Gastrocnemius medialis (tissue), 4 donors: Measurements from ENCODE around the gene CGREF1. TPM values are rescaled to one million over a fixed set of nuclear protein-coding genes. Genes with fewer than 3 reads are reported as not detected.

ENCODE experiments used
- ATAC-seq, 2 donors: fragments of 150-250 bp; one replicate each; pipeline ENCODE4 v1.9.1; 2016
- DNase-seq, 2 donors: peaks; one replicate each; pipeline ENCODE4 v3.0.0-alpha.2; 2019
- H3K27ac ChIP-seq, 4 donors: fragments of 200-600 bp; sonication (generic); 1 replicate in 1 of 4; 2 replicates in 3 of 4; pipeline ENCODE4 v1.5.1; 2016 to 2018; ENCODE audit warnings: mild to moderate bottlenecking in 2 of 4, moderate library complexity in 1 of 4
- H3K27me3 ChIP-seq, 3 donors: fragments of 200-600 bp; sonication (generic) in 2 of 3; 1 replicate in 1 of 3; 2 replicates in 2 of 3; pipeline versions ENCODE4 v1.5.1 to v1.6.0; 2016 to 2019; ENCODE audit warnings: mild to moderate bottlenecking in 1 of 3, moderate library complexity in 1 of 3
- H3K36me3 ChIP-seq, 2 donors: fragments of 200-600 bp; sonication (generic) in 1 of 2; one replicate each; pipeline ENCODE4 v1.5.1; 2017 to 2018
- H3K4me1 ChIP-seq, 2 donors: fragments of 200-600 bp; sonication (generic) in 1 of 2; one replicate each; pipeline ENCODE4 v1.5.1; 2016 to 2017; ENCODE audit warnings: mild to moderate bottlenecking in 2 of 2
- H3K4me3 ChIP-seq, 4 donors: fragments of 200-600 bp; sonication (generic) in 3 of 4; 1 replicate in 1 of 4; 2 replicates in 3 of 4; pipeline ENCODE4 v1.5.1; 2016 to 2019; ENCODE audit warnings: mild to moderate bottlenecking in 2 of 4
- H3K9me3 ChIP-seq, 3 donors: fragments of 200-600 bp; sonication (generic) in 2 of 3; 1 replicate in 1 of 3; 2 replicates in 2 of 3; pipeline ENCODE4 v1.5.1; 2016 to 2019
- CTCF ChIP-seq, 5 experiments: fragments of 450-650 bp in 3 of 5; fragments of 200-600 bp in 2 of 5; sonication (generic) in 2 of 5; IDR thresholded peaks in 4 of 5; conservative IDR thresholded peaks in 1 of 5; 1 replicate in 4 of 5; 2 replicates in 1 of 5; pipeline ENCODE4 v1.5.1; 2016 to 2019; ENCODE audit warnings: antibody characterized with exemption in 5 of 5, mild to moderate bottlenecking in 3 of 5, moderate library complexity in 3 of 5
- POLR2A ChIP-seq, 2 donors: fragments of 450-650 bp; IDR thresholded peaks; one replicate each; pipeline ENCODE4 v1.6.1; 2017; ENCODE audit warnings: antibody characterized with exemption in 2 of 2, mild to moderate bottlenecking in 2 of 2, moderate library complexity in 2 of 2
- in situ Hi-C, 4 donors: fragments of 200-750 bp; cut with MboI; loops; one replicate each; pipeline versions ENCODE4 v1.15.0 to v1.8.0; 2017; ENCODE audit warnings: low sequenced_read_pairs in 4 of 4
- intact Hi-C: fragments of 100-400 bp; cut with DNase I; formaldehyde crosslinking; loops from one replicate; pipeline ENCODE4 v1.15.1; 2023; ENCODE audit warnings: low total_unique reads
- total RNA-seq, 4 donors: library from RNA; depleted of rRNA; stranded (reverse); fragments of >200 nt; gene quantifications; one replicate each; pipeline versions ENCODE4 v1.1.0 to v1.2.3, GENCODE V29; 2016

Gene CGREF1
- total RNA-seq, 4 donors from 2014 or later, result 1.2 to 7.1 (median 4.3) TPM

GRCh38 chr2:27097341-27097740 lies 21.6 kb downstream of the CGREF1 start:
- intact Hi-C loops (no loop called here), in situ Hi-C loops (loop anchor here in 2 of 4 donors (5.0 to 10.0 kb wide), 2 partner anchors 95 to 187 kb away; partner anchors contain the start of gene TRIM54 (in 2 of the 2))
- Histone ChIP-seq H3K27ac (no peak overlapping the region), H3K9me3 (no peaks in the 10 kb centered on the region), H3K4me1 (peaks cover 5 to 8% of the 10 kb centered on the region in 2 donors), H3K4me3 (no peak overlapping the region), H3K36me3 (no peaks in the 10 kb centered on the region), H3K27me3 (no peaks in the 10 kb centered on the region)
- TF ChIP-seq POLR2A (IDR thresholded peaks at IDR 0.05), result no peak
- no peak for TF ChIP-seq CTCF (IDR thresholded peaks at IDR 0.05 in 4 of 5, conservative IDR thresholded peaks at IDR 0.05 in 1 of 5)
- ATAC-seq (no peak), DNase-seq (no peak)

GRCh38 chr2:27096748-27097297 lies 22.1 kb downstream of the CGREF1 start:
- intact Hi-C loops (no loop called here), in situ Hi-C loops (loop anchor here in 2 of 4 donors (5.0 to 10.0 kb wide), 2 partner anchors 95 to 188 kb away; partner anchors contain the start of gene TRIM54 (in 2 of the 2))
- DNase-seq (no peak), ATAC-seq (no peak)
- no peak for TF ChIP-seq POLR2A (IDR thresholded peaks at IDR 0.05)
- no peak for TF ChIP-seq CTCF (IDR thresholded peaks at IDR 0.05 in 4 of 5, conservative IDR thresholded peaks at IDR 0.05 in 1 of 5)
- Histone ChIP-seq H3K9me3 (no peaks in the 10 kb centered on the region), H3K27me3 (no peaks in the 10 kb centered on the region), H3K36me3 (no peaks in the 10 kb centered on the region), H3K4me1 (peaks cover 5 to 8% of the 10 kb centered on the region in 2 donors), H3K4me3 (no peak overlapping the region), H3K27ac (peak overlapping the region; percentile 69 to 78 (median 71))

GRCh38 chr2:27095745-27096651 lies 22.9 kb downstream of the CGREF1 start:
- DNase-seq (peak; percentile 50 to 72), ATAC-seq (peak; percentile 86 to 93)
- H3K27me3 ChIP-seq, result no peaks in the 10 kb centered on the region
- H3K36me3 ChIP-seq, result no peaks in the 10 kb centered on the region
- H3K27ac ChIP-seq, result peak overlapping the region; percentile 69 to 78 (median 71)
- intact Hi-C loops (no loop called here), in situ Hi-C loops (loop anchor here in 2 of 4 donors (5.0 to 10.0 kb wide), 2 partner anchors 96 to 189 kb away; partner anchors contain the start of gene TRIM54 (in 2 of the 2))
- peaks cover 5 to 8% of the 10 kb centered on the region in 2 donors for H3K4me1 ChIP-seq
- H3K9me3 ChIP-seq, result no peaks in the 10 kb centered on the region
- TF ChIP-seq CTCF (IDR thresholded peaks at IDR 0.05 in 4 of 5, conservative IDR thresholded peaks at IDR 0.05 in 1 of 5) (no peak), POLR2A (IDR thresholded peaks at IDR 0.05) (no peak)
- H3K4me3 ChIP-seq, result peak overlapping the region; percentile 41 to 59 (median 54)

GRCh38 chr2:27095427-27095744 lies 23.5 kb downstream of the CGREF1 start:
- intact Hi-C loops, result no loop called here
- Histone ChIP-seq H3K4me1 (peaks cover 5 to 8% of the 10 kb centered on the region in 2 donors), H3K36me3 (no peaks in the 10 kb centered on the region), H3K4me3 (no peak overlapping the region), H3K27ac (peak overlapping the region in 2 of 4 donors; percentile 73 to 78), H3K9me3 (no peaks in the 10 kb centered on the region), H3K27me3 (no peaks in the 10 kb centered on the region)
- ATAC-seq (no peak), DNase-seq (no peak)
- TF ChIP-seq POLR2A (IDR thresholded peaks at IDR 0.05), result no peak
- TF ChIP-seq CTCF (IDR thresholded peaks at IDR 0.05 in 4 of 5, conservative IDR thresholded peaks at IDR 0.05 in 1 of 5), result no peak
- in situ Hi-C loops, result loop anchor here in 2 of 4 donors (5.0 to 10.0 kb wide), 2 partner anchors 97 to 189 kb away; partner anchors contain the start of gene TRIM54 (in 2 of the 2)
